ENCODE data around the gene PTPRN2.

PTPRN2 gene

DNA sequence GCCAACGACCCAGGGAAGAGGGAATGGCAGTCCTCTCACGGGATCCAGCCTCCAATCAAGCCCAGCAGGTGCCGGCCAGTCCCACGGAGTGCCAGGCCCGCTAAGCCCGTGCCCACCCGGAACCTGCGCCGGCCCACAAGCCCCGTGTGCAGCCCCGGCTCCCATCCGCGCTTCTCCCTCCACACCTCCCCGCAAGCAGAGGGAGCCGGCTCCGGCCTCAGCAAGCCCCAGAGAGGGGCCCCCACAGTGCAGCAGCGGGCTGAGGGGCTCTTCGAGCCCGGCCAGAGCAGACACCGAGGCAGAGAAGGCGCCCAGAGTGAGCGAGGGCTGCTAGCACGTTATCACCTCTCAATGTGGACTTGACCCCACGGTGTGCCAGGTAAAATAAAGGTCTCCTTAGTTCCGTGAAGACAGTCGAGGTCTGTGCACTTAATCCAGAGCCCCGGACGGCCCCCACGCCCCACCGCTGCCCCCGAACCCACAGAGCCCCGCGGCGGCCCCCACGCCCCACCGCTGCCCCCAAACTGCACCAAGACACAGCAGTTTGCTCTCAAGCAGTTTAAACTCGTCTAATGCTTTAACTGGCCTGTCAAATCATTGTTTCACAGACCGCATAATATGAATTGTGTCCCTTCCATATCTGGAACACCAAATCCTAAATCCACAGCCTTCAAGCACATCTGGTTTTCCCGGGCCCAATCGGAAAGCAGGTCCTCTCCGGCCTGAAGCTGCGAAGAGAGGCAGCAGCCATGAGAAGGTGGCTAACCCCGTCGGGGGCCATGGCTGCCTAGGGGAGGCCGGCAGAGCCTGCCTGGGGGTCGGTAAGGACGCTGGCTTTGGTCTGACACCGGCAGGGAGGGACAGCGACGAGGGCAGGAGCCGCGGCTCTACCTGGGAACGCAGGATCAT lies 307.8 kb downstream of the PTPRN2 start:
- TF ChIP-seq, protein P1, sequence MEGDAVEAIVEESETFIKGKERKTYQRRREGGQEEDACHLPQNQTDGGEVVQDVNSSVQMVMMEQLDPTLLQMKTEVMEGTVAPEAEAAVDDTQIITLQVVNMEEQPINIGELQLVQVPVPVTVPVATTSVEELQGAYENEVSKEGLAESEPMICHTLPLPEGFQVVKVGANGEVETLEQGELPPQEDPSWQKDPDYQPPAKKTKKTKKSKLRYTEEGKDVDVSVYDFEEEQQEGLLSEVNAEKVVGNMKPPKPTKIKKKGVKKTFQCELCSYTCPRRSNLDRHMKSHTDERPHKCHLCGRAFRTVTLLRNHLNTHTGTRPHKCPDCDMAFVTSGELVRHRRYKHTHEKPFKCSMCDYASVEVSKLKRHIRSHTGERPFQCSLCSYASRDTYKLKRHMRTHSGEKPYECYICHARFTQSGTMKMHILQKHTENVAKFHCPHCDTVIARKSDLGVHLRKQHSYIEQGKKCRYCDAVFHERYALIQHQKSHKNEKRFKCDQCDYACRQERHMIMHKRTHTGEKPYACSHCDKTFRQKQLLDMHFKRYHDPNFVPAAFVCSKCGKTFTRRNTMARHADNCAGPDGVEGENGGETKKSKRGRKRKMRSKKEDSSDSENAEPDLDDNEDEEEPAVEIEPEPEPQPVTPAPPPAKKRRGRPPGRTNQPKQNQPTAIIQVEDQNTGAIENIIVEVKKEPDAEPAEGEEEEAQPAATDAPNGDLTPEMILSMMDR (IDR thresholded peaks at IDR 0.05; ENCODE audit: extremely low read depth, insufficient read depth, missing control alignments): no peak
- in situ Hi-C loops (cut with MboI; ENCODE audit: low pct_unique_long_range_greater_than_20kb, low sequenced_read_pairs, unreplicated experiment): no loop called here
- DNase-seq (ENCODE audit: low spot score): no peak

DNA sequence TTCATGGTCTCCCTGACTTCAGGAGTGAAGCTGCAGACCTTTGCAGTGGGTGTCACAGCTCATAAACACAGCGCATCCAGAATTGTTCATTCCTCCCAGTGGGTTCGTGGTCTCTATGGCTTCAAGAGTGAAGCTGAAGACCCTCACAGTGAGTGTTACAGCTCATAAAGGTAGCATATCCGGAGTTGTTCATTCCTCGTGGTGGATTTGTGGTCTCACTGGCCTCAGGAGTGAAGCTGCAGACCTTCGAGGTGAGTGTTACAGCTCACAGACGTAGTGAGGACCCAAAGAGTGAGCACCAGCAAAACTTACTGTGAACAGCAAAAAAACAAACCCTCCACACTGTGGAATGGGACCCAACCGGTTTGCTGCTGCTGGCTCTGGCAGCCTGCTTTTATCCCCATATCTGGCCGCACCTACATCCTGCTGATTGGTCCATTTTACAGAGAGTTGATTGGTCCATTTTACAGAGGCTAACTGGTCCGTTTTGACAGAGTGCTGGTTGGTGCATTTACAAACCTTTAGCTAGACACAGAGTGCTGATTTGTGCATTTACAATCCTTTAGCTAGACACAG lies 308.8 kb downstream of the PTPRN2 start:
- no peak for DNase-seq (ENCODE audit: low spot score)
- in situ Hi-C loops (cut with MboI; ENCODE audit: low pct_unique_long_range_greater_than_20kb, low sequenced_read_pairs, unreplicated experiment): no loop called here

DNA sequence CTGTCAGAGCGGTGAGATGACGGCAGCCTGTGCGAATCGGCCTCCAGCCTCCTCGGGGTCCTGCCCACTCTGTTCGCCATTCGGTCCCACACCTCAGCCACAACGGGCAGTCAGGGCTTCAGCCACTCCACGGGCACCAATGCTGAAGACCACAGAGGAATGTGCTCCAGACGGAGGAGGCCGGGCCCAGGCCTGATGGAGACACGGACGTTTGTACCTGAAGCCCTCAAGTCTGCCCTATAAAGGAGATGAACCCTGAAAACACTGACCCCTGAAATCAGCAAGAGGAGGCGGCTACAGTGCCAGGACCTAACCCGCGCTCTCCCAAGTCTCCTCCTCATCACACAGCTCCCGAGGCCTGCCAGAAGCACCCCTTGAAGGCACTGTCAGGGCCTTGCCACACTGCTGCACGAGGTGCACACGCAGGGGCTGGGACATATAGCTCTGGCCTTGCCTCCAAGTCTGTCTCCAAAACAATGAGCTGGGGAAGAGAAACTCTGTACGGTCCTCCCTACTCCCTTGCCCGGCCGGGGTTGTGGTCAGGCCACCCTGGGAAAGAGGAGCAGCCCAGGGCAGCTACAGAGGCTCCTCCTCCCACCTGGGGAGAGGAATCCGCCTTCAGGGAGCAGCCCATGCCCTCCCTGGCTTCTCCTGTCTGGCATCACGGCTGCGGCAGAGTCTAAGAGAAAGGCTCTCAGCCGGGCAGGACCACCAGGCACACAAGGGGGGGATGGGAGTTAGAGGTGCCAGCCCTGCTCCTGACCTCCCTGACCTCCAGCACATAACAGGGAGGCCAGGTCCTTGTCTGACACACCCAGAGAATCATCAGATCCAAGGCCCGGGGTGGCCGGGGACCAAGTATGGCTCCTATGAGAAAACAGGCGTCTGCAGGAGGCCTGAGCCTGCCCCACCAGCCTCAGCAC lies 310.1 kb downstream of the PTPRN2 start:
- in situ Hi-C loops (cut with MboI; ENCODE audit: low pct_unique_long_range_greater_than_20kb, low sequenced_read_pairs, unreplicated experiment): no loop called here
- TF ChIP-seq, protein P1 (IDR thresholded peaks at IDR 0.05; ENCODE audit: extremely low read depth, insufficient read depth, missing control alignments): no peak
- DNase-seq (ENCODE audit: low spot score): no peak

More for the DNA sequence above, 308.8 kb downstream of the PTPRN2 start:
- TF ChIP-seq, protein P1 (IDR thresholded peaks at IDR 0.05; ENCODE audit: extremely low read depth, insufficient read depth, missing control alignments): no peak

DNA sequence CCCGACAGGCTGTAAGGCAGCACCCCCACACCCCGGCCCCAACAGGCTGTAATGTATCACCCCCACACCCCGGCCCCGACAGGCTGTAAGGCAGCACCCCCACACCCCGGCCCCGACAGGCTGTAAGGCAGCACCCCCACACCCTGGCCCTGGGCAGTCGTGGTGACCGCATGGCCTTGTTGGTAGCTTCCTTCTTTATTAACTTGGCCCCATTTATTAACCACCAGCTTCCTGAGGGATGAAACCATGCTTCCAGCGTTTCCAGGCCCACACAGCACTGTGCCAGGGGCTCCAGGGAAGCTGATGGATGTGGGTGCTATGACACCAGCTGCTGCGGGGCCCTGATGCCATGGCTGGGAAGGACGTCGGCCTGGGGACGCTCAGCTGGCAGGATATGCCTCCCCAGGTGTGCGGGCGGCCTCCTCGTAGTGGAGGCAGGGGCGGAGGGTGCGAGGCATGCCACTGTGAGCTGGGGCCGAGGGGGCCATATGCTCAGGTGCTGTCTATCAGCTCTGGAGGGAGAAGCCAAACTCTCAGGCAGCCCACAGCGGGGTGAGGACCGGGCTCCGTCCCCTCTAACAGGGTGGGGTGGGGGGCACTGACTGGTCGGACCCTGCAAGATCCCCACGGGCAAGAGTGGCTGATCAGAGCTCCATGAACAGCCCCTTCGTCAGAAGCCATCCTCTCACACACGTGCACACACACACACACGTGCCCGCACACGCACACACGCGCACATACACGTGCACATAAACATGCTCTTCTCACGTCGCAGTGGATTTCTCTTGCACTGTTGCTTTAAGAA lies 311.0 kb downstream of the PTPRN2 start:
- no peak for DNase-seq (ENCODE audit: low spot score)
- in situ Hi-C loops (cut with MboI; ENCODE audit: low pct_unique_long_range_greater_than_20kb, low sequenced_read_pairs, unreplicated experiment): no loop called here
- TF ChIP-seq, protein P1 (IDR thresholded peaks at IDR 0.05; ENCODE audit: extremely low read depth, insufficient read depth, missing control alignments): no peak

DNA sequence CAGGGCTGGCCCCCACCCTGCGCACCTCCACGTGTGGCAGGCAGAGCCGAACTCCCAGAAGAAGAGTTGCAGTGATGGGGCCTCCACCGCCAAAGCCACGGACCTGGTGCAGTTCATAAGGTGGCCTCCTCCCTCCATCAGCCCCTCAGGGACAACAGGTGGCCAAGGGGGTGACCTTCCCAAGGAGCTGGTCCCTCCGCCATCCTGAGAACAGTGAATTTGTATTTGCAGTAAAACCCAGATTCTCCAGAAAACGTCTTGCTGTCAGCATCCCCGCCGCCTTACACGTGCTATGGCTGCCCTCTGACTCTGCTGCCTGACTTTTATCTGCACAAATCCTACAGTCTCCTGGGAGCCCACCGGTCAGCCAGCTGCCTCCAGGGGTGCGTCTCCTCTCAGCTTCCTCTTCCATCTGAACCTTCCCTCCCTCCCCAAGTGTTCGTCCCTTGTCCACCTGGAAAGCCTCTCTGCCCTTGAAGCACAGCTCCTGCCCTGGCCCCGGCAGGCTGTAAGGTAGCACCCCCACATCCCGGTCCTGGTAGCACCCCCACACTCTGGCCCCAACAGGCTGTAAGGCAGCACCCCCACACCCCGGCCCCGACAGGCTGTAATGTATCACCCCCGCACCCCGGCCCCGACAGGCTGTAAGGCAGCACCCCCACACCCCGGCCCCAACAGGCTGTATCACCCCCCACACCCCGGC lies 311.8 kb downstream of the PTPRN2 start:
- TF ChIP-seq, protein P1 (IDR thresholded peaks at IDR 0.05; ENCODE audit: extremely low read depth, insufficient read depth, missing control alignments): no peak
- DNase-seq (ENCODE audit: low spot score): no peak
- in situ Hi-C loops (cut with MboI; ENCODE audit: low pct_unique_long_range_greater_than_20kb, low sequenced_read_pairs, unreplicated experiment): no loop called here
